Measurements from ENCODE around the gene TBC1D22A.

The TBC1D22A gene

DNA sequence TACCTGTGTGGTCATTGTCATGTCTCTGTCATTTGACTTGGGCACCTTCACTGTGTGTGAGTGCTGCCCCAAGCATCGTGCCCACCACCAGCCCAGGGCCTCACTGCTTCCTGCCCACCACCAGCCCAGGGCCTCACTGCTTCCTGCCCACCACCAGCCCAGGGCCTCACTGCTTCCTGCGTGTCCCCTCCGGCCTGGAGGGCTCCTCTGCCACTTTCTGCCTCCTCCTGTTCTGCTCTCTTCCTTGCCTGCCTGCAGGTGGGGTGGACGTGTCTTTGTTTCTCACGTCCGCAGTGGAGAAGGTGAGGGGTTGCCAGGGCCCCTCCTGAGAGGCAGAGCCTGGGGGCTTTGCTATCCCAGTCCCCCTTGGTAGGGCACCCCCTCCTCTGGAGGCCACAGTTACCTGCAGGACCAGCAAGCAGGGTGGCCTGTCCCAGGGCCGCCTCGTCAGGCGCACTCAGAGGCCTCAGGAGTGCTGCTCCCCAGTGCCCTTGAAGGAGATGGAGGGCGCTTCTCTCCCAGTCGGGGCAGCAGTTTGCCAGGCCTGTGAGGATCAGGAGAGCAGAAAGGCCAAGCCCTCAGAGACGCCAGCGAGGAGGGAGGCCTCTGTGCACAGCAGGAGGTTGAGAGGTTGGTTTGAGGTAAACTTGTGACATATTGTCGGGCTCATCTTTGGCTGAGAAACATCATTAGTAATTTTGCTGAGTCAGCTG lies 290.7 kb downstream of the TBC1D22A start:
- no peak for DNase-seq

DNA sequence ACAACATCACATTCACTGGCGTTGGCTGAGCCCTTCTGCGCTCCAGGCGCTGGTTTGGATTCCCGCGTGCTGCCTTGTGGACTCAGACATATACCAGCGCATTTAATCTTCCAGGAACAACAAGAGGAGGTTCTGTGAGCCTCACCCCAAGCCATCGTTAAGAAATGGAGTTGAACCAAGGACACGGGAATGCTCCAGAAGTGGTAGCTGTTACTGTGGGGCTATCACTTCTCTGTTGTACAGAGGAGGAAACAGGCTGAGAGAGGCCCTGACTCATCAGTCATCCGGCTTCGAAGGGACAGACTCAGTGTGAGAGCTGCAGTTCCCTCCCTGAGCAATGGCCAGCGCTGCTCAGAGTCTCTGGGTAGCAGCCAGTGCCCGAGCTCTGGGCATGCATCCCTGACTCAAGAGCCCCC lies 291.3 kb downstream of the TBC1D22A start:
- DNase-seq = peak; percentile 27

DNA sequence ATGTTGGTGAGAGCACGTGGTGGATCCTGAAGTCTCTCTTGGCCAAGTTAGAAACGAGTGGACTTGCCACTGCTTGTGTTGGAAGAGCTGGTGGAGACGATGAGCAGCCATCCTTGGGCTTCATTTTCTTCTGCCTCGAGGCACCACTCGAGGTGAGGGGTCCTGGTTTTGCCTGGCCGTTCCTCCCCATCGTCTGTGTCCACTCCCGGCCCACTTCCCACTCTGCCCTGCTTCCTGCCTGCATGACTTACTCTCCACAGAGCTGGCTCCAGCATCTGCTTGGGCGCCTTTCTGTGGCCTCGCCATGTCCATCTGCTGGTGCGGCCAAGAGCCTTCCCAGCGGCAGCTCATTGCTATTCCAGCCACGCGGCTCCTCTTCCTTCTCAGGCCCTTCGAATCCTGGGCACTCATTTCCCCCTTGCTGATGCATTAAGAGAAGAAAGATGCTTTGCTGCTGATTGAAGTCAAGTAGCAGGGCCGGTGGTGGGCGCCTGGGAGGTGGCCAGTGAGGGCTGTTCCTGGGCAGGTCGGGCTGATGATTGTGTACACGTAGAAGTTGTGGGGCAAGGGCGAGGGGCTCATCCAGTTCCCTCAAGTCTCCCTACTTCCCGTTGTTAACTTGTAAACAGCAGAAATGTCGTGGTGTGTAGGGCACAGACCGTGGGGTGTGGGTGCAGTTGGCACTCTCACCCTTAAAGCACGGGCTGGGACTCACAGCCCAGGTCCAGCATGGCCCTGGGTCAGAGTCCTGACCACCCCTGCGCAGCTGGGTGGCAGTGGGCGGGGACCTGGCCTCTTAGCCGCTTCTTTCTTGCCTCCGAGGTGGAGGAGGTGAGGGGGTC lies 292.0 kb downstream of the TBC1D22A start:
- DNase-seq = no peak

DNA sequence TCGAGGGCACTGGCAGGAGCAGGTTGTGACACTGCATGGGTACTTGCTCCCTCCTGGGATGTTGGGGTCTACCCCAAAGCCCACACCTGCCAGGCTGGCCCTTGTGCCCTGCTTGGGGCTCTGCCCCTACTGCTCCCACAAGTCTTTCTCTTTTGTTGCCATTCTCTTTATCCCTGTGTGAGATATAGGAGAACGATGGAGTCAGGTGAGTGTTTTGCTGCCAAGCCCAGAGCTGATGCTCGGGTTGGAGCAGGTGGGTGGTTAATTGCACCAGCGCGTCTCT lies 292.6 kb downstream of the TBC1D22A start:
- DNase-seq = no peak

DNA sequence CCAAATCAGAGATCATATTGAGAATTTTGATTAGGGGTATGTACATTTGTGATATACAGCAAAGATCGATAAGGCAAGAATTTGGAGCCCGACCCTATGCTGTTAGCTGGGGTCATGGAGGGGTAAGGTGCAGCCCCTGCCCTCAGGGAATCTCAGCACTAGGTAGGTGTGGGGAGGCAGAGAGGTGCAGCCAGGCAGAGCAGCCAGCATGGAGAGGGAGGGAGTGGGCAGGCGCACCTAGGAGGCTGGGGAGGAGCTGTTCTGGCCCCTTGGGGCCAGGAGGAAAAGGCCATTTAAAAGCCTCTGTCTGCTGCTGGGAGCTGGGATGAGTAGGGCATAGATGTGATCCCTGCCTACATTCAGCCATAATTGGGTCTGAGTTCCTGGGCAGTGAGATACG lies 293.0 kb downstream of the TBC1D22A start:
- DNase-seq = no peak

DNA sequence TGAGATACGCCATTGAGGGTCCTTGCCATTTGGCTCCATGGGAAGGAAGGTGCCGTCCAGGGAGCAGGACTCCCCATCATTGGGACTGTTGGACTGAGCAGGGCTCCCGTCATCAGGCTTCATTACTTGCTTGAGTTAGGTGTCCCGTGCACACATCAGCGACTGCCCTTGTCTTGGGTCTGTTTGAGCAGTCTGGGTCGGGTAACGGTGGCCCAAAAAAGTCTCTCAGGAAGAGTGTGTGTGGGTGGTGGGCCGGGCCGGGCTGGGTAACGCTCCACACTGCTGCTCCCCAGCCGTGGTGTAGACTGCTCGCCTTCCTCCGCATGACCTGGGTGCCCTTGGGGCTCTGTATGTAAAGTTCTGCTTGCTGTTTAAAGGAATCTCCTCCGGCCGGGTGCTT lies 293.5 kb downstream of the TBC1D22A start:
- DNase-seq = no peak

DNA sequence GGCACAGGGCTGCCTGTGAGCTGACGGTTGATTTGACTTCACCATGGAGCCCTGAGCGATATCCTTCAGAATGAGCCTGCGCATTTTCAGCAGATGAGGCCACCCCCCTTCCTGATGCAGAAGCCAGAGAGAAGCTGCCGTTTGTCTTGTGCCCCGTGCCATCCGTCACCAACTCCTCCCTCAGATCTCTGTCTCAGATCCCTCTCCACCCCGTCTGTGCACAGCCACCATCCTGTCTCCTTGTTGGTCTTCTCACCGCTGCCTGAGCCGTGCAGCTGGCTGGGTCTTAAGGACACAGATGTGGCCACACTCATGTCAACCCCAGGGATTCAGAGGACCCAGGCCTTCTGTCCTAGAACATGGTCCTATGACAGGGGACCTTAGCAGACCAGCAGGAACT lies 293.9 kb downstream of the TBC1D22A start:
- DNase-seq = no peak

DNA sequence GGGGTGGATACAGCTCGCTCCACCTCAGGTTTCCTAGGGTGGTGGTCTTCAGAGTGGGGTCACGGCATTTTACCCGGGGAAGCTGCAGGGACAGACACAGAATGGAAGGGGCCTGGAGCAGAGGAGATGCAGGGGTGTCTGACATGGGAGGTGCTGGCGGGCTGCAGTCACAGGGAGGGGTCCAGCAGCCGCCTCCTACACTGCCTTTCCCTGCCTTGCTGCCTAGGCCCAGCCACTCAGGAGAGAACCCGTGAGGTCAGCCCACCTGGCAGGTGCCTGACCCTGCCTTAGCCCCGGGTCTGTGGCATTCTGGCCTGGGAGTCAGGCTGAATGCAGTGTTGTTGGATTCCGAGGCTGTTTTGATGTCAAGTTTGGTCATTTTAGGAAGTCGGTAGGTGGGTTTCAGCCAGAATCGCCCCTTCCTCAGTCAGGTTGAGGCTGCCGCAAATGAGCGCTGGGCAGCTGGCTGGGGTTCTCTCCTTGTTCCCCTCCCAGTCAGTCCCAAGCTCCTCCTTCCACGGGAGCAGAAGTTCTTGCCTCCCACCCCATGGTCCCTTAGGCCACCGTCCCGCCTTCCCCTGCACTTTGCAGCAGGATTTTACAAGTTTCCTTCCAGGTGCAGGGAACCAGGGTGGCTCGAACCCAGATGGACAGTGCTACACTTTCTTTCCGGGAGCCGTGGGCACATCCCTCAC lies 294.5 kb downstream of the TBC1D22A start:
- DNase-seq = no peak

DNA sequence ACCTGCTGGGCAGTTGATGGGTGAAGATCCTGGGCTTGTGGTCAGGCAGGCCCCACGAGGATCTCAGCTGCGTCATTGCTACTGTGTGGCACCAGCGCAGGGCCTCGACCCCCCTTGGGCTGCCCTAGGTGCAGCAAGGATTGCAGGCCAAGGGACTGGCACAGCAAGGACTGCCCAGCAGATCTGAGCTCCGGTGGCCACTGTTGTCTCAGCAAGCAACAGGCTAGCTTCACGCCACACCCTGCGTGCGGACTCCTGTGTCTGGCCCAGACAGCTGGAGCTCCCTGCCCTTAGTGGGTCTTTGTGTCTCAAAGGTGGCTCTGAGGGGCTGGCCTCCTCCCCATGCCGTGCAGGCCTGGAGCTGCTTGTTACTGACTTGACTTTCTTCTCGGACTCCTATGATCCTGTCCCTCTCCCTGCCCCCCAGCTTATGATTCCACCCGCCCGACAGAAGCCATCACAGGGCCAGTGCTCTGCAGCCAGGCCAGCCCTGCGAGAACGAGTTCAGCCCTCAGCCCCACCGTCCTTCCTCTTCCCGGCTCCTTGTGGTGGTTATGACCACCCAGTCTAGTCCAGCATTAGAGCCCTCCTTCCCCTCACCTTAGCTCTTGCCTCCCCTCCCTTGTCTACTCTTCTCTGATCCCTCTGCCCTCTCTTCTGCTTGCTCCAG lies 295.6 kb downstream of the TBC1D22A start:
- no peak for DNase-seq

DNA sequence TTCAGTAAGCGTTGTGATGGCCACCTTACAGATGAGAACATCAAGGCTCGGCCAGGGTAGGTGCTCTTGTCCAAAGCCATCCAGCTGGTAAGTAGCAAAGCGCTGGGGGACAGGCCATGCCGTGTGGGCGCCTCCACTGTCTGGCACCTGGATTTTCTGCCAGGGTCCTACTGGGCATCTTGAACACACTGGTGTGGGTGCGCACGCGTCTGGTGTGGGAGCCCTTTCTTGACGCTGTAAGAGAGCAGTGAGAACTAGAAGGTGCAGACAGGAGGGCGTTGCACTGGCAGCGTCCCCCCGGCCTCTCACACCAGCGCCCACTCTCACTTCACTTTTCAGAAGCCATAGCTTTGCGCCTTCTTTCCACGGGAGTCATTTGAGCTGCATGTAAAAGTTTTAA lies 296.6 kb downstream of the TBC1D22A start:
- DNase-seq = no peak

DNA sequence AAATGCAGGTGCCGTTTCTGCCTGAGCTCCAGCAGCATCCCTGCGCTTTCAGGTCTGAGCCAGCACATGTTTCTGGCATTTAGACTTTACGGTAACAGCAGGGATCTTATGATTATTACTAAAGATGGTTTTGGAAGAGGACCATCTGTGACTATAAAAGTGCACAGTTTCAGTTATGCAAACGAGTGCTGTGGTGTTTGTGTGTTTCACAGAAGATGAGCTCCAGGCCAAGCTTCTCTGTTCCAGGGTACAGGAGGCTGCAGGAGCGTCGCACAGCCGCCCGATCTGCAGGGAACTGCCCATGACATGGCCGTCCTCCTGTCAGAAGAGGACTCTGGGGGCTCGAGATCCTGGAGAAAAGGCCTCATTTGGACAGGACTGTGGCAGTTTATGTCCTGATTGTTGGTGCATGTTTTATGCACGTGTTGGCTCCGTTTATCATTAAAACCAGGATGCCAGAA lies 297.3 kb downstream of the TBC1D22A start:
- no peak for DNase-seq

DNA sequence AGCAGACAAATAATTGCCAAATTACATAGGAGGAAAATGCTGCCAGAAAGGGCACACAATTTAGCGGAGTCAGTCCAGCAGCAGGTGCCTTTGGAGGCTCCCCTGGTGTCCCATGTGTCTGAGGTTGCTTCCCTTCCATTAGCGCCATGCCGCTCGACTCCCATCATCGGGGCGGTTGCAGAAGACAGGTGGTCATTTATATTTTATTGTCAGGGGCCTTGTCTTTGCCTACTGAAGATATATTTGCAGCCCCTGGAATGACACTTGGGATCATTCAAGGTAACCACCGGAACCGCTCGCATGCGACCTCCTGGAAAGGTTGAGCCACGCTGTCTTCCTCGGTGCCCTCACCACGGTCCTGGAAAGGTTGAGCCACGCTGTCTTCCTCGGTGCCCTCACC lies 298.3 kb downstream of the TBC1D22A start:
- DNase-seq = no peak

DNA sequence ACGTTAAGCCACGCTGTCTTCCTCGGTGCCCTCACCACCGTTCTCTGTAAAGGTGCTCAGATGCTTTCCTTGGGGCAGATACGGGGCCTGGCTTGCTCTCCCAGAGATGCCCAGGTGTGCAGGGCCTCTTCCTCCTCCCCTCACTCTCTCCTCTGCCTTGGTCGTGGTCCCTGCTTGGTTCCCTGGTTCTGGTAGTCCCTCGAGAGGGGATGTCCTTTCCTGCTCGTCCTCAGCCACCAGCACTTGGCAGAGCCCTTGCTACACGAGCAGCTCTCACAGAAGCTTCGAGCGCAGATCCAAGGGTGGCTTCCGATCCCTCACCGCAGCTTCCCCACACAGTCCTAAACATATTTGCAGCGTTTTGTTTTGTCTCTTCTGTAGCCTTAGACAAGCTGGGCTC lies 298.8 kb downstream of the TBC1D22A start:
- no peak for DNase-seq

DNA sequence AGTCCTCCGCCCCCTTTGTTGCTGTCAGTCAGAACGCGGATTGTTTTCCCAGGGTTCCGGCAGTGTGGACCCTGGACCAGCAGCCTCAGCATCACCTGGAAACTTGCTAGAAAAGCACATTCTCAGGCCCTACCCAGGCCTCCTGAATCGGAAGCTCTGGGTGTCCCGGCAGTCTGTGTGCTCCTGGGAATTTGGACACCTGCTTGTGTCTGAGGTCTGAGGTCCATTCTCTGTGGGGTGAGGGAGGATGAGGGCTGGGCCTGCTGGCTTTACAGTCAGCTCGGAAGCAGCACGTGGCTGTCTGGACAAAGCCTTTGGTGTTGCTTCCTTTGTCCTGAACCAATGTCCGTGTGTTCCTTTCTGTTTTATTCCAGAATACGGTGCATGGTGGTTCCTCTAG lies 299.7 kb downstream of the TBC1D22A start:
- DNase-seq = no peak

DNA sequence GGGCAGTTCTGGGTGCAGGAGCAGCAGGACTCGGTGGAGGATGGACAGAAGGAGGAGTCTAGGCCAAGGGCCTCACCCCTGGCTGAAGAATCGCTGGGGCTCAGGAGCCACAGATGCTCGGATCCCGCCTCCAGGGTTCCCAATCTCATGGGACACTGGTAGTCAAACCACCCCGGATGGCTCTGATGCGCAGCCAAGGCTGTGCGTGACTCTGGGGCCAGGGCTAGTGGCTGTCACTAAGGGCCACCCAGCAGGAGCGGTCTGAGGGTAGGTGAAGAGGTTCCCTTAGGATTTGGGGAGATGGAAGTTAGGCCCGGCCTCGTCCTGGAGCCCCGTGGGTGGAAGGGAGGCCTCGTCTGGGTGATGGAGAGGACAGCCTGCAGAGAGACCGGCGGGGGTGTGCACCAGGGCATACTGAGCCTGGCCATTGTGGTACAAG lies 300.6 kb downstream of the TBC1D22A start:
- no peak for DNase-seq

DNA sequence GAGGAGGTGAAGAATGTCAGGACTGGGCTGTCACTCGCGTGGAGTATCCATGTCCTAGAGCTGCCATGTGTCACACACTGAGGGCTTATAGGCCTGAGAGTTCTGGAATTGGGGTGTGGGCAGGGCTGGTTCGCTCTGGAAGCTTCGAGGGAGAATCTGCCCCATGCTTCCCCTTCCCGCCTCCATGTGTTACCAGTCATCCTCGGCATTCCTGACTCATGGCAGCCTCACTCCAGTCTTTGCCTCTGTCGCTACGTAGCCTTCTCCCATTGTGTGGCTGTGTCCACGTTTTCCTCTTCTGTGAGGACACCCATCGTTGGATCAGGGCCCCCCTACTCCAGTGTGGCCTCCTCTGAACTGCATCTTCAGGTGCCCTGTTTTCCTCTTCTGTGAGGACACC lies 301.2 kb downstream of the TBC1D22A start:
- DNase-seq = no peak

DNA sequence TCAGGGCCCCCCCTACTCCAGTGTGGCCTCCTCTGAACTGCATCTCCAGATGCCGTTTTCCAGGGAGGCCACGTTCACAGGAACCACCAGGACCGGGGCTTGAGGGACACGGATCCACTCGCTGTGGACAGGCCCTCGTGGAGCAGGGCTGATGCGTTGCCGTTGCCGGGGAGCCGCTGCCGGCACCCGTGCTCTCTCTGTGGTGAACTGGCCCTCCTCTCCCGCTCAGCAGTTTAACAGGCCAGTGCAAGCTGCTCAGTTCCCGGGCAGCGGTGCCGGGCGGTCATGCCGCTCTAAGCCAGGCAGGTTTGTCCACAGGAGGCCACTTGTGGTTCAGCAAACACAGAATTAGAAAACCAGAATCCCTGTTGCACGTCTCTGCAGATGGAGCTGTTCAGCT lies 301.6 kb downstream of the TBC1D22A start:
- no peak for DNase-seq

DNA sequence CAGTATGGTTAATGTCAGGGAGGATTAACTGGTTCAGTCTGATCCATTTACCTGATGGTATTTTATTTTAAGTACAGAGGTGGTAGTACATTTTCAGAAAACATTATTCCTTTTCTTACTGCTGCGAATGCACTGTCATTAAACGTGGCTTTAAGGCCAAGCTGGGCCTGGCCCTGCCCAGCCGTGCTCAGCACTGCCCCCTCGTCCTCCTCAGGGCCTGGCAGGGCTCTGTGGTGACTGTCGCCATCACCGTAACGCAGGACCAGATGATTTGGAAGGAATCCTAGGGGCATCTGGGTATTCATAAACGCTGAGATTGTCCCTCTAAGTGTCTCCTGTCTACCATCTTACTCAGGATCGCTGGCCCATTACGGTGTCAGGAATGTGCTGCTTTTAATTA lies 302.0 kb downstream of the TBC1D22A start:
- no peak for DNase-seq

DNA sequence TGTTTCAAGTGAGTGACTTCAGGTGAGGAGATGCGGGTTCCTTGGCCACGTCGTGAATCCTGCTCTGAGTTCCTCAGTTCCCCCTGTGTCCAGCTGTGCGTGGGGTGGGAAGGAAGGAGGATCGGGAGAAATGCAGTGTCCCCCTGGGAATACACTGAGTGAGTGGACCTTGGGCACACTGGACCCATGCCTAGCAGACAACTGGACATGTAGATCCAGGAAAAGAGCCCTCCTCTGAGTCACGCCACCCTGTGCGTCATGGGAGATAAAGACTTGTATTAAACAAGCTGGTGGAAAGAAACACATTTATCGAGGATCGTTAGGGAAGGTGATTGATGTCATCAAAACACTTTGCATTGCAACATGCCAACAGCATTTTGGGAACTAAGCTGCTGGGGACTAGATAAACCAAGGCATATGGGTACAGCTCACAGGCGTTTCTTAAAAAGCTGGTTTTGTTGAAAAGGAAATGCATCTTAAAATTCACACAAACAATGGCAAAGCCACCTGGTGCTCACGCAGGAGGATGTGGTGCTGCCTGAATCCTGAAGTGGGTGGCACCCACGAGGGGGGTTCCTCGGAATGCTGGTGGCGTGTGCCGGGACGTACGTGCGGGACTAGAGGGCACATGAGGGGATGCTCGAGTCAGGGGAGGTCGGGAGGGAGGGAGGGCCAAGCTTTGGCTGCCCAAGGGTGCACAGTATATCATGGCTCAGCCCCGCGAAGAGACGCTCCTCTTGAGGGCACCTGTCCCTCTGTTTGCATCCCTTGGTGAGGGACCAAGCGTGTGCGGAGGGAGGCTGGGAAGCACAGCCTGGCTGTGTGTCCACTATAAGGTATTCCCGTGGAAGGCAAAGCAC lies 303.5 kb downstream of the TBC1D22A start:
- no peak for DNase-seq

DNA sequence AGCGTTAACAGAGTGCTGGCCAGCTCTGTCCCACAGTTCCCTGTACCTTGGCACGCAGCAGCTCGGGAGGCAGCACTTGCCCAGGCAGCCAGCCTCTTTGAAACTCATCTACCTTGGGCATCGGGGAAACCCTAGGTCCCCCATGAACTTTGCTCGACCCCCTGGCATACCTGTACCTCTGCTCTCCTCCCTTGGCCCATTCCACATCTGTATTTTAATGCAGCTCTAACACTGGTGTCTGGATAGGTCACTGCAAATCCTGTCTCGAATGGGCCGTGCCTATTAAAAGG lies 304.1 kb downstream of the TBC1D22A start:
- DNase-seq = no peak

DNA sequence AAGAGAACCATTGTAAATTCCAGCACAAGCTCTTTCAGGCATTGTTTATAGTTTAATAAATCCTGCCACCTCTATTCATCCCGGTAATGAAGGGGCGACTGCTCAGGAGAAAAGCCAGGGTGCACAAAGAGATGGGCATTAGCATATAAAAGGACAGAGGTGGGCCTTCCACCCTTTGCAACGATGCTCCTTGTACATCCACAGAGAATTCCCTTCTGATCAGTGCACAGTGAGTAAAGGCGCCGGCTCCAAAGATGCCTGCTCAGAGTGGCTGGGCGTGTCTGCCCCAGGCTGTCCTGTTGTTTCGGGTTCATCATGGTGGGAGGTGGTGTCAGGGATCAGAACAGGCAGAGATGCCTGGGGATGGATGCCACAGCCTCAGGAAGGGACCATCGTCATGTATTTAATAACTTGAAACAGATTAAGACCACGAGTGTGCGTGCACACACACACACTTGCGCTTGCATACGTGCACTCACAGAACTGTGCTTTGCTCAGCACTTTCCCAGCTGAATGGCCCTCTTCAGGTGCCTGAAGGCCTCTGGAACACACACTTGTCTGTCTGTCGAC lies 305.0 kb downstream of the TBC1D22A start:
- DNase-seq = no peak

DNA sequence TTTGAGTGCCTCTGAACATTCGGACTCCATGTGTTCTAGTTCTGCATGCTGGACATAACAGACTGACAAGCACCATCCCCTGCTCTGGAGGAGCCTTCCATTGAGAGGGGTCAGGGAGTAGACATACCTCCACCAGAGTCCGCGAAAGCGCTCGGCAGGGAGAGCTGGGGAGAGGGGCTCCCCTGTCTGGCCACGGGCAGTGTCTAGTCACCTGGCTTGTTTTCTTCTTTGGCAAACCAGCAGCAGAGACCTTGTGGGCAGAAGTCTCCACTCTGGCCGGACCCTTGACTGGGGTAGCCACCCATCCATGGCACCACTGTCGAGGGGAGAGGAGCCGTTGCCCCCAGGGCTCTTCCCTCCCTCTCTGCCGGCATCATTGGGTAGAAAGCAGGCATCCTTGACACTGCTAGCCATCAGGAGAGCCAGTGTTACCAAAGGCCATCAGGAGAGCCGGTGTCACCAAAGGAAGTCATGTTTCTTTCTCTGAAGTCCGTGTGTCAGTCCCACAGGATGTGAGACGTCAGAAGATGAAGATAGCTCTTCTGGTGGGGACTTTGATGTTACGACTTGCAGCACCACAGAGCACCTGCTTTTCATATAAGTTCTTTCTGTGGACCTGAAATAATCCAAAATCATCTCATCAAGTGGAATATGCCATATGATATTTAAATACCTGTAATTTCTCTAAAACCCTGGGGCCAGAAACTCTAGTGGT lies 305.6 kb downstream of the TBC1D22A start:
- no peak for DNase-seq

All from hematopoietic multipotent progenitor cell treated with erythropoietin and hydrocortisone succinate and interleukin-3 and kit ligand, for 4 days (in vitro differentiated cells).